DND-41 (cell line): ENCODE results near the gene ZNF750.

Source experiments
- ATAC-seq: fragments of 200-7000 bp; cut with Tn5 transposase; 3 replicates; pipeline ENCODE4 v1.9.1; 2021; ENCODE audit warnings: low read depth; ENCODE audit not compliant: insufficient read depth
- DNase-seq: peaks from one replicate; pipeline ENCODE4 v3.0.0-alpha.2; 2020
- H2AFZ ChIP-seq: 2 replicates; pipeline ENCODE4 v1.6.0; 2012; ENCODE audit warnings: low read depth, low read length
- H3K27ac ChIP-seq: 2 replicates; pipeline ENCODE4 v1.5.1; 2012; ENCODE audit warnings: low read length, inconsistent platforms
- H3K27me3 ChIP-seq: fragments of 200-600 bp; sonication (generic); 2 replicates; pipeline ENCODE4 v1.6.0; 2012; ENCODE audit warnings: low read length, mild to moderate bottlenecking, inconsistent platforms; ENCODE audit not compliant: insufficient read depth, poor library complexity
- H3K36me3 ChIP-seq: 2 replicates; pipeline ENCODE4 v1.5.1; 2012; ENCODE audit warnings: low read length, inconsistent platforms; ENCODE audit not compliant: insufficient read depth
- H3K4me1 ChIP-seq: 2 replicates; pipeline ENCODE4 v1.5.1; 2012; ENCODE audit warnings: mild to moderate bottlenecking, low read length; ENCODE audit not compliant: insufficient read depth
- H3K4me2 ChIP-seq: 2 replicates; pipeline ENCODE4 v1.6.0; 2012; ENCODE audit warnings: mild to moderate bottlenecking, moderate library complexity, low read length, inconsistent platforms; ENCODE audit not compliant: insufficient read depth
- H3K4me3 ChIP-seq, 2 experiments: fragments of 200-600 bp in 1 of 2; shearing (Covaris generic) in 1 of 2; 2 replicates each; pipeline ENCODE4 v1.5.1; 2012 to 2016; ENCODE audit warnings: inconsistent platforms in 2 of 2, low read length in 2 of 2, mild to moderate bottlenecking in 2 of 2, low read depth in 1 of 2, moderate library complexity in 1 of 2
- H3K79me2 ChIP-seq: 2 replicates; pipeline ENCODE4 v1.6.0; 2012; ENCODE audit warnings: low read length, inconsistent platforms; ENCODE audit not compliant: insufficient read depth
- H3K9ac ChIP-seq: 2 replicates; pipeline ENCODE4 v1.6.0; 2012; ENCODE audit warnings: low read depth, mild to moderate bottlenecking, inconsistent platforms, low read length, moderate library complexity
- H3K9me3 ChIP-seq: 2 replicates; pipeline ENCODE4 v1.5.1; 2012; ENCODE audit warnings: low read length, moderate library complexity, mild to moderate bottlenecking, inconsistent platforms; ENCODE audit not compliant: insufficient read depth, severe bottlenecking
- H4K20me1 ChIP-seq: 2 replicates; pipeline ENCODE4 v1.6.0; 2012; ENCODE audit warnings: low read length; ENCODE audit not compliant: insufficient read depth
- CTCF ChIP-seq: IDR thresholded peaks from 2 replicates; pipeline ENCODE4 v1.5.1; 2012; ENCODE audit warnings: borderline replicate concordance, low read length, moderate library complexity, mild to moderate bottlenecking; ENCODE audit not compliant: poor library complexity, severe bottlenecking; ENCODE audit errors: extremely low read depth
- EZH2 ChIP-seq: IDR thresholded peaks from 3 replicates; pipeline ENCODE4 v1.6.1; 2012; ENCODE audit warnings: borderline replicate concordance, low read depth, mild to moderate bottlenecking, moderate library complexity, low read length, inconsistent platforms; ENCODE audit not compliant: severe bottlenecking

Gene ZNF750

GRCh38 chr17:82862737-82863382 lies 23.0 kb upstream of the ZNF750 start:
- Histone ChIP-seq H3K4me3 (peak overlapping the region in 1 of 2 experiments; percentile 33; a peak in 2 of 4 replicates), H3K9me3 (no peaks in the 10 kb centered on the region), H4K20me1 (0 out of 2 replicates have a peak, but pooled peaks cover 2% of the 10 kb centered on the region), H3K79me2 (peaks cover 84% of the 10 kb centered on the region), H3K27ac (peak overlapping the region; percentile 99), H3K27me3 (no peaks in the 10 kb centered on the region), H3K4me1 (peaks cover 99% of the 10 kb centered on the region), H3K9ac (peak overlapping the region; percentile 73), H2AFZ (no peak overlapping the region), H3K4me2 (peak overlapping the region; percentile 58), H3K36me3 (peaks cover 33% of the 10 kb centered on the region)
- no peak for DNase-seq
- ATAC-seq, result no peak
- TF ChIP-seq EZH2 (no peak), CTCF (no peak)

- Histone ChIP-seq H3K4me3 (peak overlapping the region in 1 of 2 experiments; percentile 33; a peak in 2 of 4 replicates), H3K4me1 (peaks cover 94% of the 10 kb centered on the region), H3K9ac (peak overlapping the region; percentile 73), H3K36me3 (peaks cover 27% of the 10 kb centered on the region), H2AFZ (no peak overlapping the region), H3K4me2 (peak overlapping the region; percentile 58), H3K79me2 (peaks cover 81% of the 10 kb centered on the region), H3K27ac (peak overlapping the region; percentile 99), H3K9me3 (no peaks in the 10 kb centered on the region), H4K20me1 (0 out of 2 replicates have a peak, but pooled peaks cover 2% of the 10 kb centered on the region), H3K27me3 (no peaks in the 10 kb centered on the region)
- ATAC-seq (no peak), DNase-seq (no peak)
- no peak for TF ChIP-seq CTCF
- TF ChIP-seq EZH2, result no peak
Observed at GRCh38 chr17:82862191-82862590, 22.4 kb upstream of the ZNF750 start.

- peak overlapping the region; percentile 99 for H3K27ac ChIP-seq
- peak overlapping the region; percentile 82 for H3K9ac ChIP-seq
- H3K27me3 ChIP-seq, result no peaks in the 10 kb centered on the region
- H3K4me1 ChIP-seq, result peaks cover 86% of the 10 kb centered on the region
- no peaks in the 10 kb centered on the region for H3K9me3 ChIP-seq
- no peak for DNase-seq
- H3K4me2 ChIP-seq, result peak overlapping the region; percentile 85
- H4K20me1 ChIP-seq, result 0 out of 2 replicates have a peak, but pooled peaks cover 2% of the 10 kb centered on the region
- ATAC-seq, result no peak
- H3K79me2 ChIP-seq, result peaks cover 77% of the 10 kb centered on the region
- H3K36me3 ChIP-seq, result peaks cover 23% of the 10 kb centered on the region; the same call in 1 of the 2 replicates
- TF ChIP-seq CTCF, result no peak
- TF ChIP-seq EZH2, result no peak
- H3K4me3 ChIP-seq, result peak overlapping the region in 1 of 2 experiments; percentile 66; a peak in 2 of 4 replicates
- no peak overlapping the region for H2AFZ ChIP-seq
Observed at GRCh38 chr17:82861393-82861775, 21.6 kb upstream of the ZNF750 start.
